Upper lobe of right lung (tissue), 1 donor: ENCODE measurements around the gene FAM227A. TPM values are rescaled to one million over a fixed set of nuclear protein-coding genes. Genes with fewer than 3 reads are reported as not detected.

Source experiments
- ATAC-seq: fragments of 200-7000 bp; cut with Tn5 transposase; one replicate; pipeline ENCODE4 v1.9.1; 2020; ENCODE audit warnings: mild to moderate bottlenecking, moderate library complexity
- DNase-seq: peaks from one replicate; pipeline ENCODE4 v3.0.0-alpha.2; 2020
- H3K27ac ChIP-seq: fragments of 200-600 bp; one replicate; pipeline ENCODE4 v1.8.0; 2022
- H3K27me3 ChIP-seq: fragments of 200-600 bp; one replicate; pipeline ENCODE4 v1.8.0; 2022; ENCODE audit warnings: mild to moderate bottlenecking
- H3K36me3 ChIP-seq: fragments of 200-600 bp; one replicate; pipeline ENCODE4 v1.8.0; 2022
- H3K4me1 ChIP-seq: fragments of 200-600 bp; one replicate; pipeline ENCODE4 v1.8.0; 2022
- H3K4me3 ChIP-seq: fragments of 200-600 bp; one replicate; pipeline ENCODE4 v1.8.0; 2022; ENCODE audit warnings: mild to moderate bottlenecking
- H3K9me3 ChIP-seq: fragments of 200-600 bp; one replicate; pipeline ENCODE4 v1.8.0; 2022
- intact Hi-C: fragments of 100-400 bp; cut with DNase I; formaldehyde crosslinking; loops from one replicate; pipeline ENCODE4 v1.11.0; 2022
- total RNA-seq: library from RNA; stranded (reverse); fragmentation: NEBNext Ultra II Directional; extraction: Animal tissue kit (Norgen Biotek cat#: 25700); gene quantifications from one replicate; pipeline ENCODE4 v1.2.1, GENCODE V29; 2021
- TF ChIP-seq, protein P1 (sequence below): fragments of 200-600 bp; IDR thresholded peaks from one replicate; pipeline ENCODE4 v1.8.0; 2022; ENCODE audit warnings: antibody characterized with exemption
- donor health status: DM: no; HTN: yes; CAD: no; lungs with severe emphysema.

The FAM227A gene
- total RNA-seq, 1 donor from 2014 or later: 0.98 TPM

DNA sequence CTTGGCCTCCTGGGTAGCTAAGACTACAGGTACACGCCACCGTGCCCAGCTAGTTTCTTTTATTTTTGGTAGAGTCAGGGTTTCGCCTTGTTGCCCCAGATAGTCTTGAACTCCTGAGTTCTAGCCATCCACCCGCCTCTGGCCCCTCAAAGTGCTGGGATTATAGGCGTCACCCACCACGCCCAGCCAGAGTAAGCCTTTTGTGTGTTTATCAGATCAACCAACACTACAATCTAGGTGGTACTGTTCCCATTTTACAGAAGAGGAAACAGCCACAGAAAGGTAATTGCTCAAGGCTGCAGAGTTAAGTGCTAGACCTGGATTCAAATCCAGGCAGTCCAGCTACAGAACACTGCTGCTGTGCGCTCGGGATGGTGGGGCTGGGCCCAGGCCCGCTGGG, 28.7 kb upstream of the FAM227A start:
- ATAC-seq: no peak
- Histone ChIP-seq H3K27me3 (no peaks in the 10 kb centered on the region), H3K36me3 (peaks cover 66% of the 10 kb centered on the region), H3K9me3 (no peaks in the 10 kb centered on the region), H3K27ac (no peak overlapping the region), H3K4me3 (no peak overlapping the region), H3K4me1 (peaks cover 7% of the 10 kb centered on the region)
- intact Hi-C loops: no loop called here
- TF ChIP-seq, protein P1, sequence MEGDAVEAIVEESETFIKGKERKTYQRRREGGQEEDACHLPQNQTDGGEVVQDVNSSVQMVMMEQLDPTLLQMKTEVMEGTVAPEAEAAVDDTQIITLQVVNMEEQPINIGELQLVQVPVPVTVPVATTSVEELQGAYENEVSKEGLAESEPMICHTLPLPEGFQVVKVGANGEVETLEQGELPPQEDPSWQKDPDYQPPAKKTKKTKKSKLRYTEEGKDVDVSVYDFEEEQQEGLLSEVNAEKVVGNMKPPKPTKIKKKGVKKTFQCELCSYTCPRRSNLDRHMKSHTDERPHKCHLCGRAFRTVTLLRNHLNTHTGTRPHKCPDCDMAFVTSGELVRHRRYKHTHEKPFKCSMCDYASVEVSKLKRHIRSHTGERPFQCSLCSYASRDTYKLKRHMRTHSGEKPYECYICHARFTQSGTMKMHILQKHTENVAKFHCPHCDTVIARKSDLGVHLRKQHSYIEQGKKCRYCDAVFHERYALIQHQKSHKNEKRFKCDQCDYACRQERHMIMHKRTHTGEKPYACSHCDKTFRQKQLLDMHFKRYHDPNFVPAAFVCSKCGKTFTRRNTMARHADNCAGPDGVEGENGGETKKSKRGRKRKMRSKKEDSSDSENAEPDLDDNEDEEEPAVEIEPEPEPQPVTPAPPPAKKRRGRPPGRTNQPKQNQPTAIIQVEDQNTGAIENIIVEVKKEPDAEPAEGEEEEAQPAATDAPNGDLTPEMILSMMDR: no peak
- no peak for DNase-seq

DNA sequence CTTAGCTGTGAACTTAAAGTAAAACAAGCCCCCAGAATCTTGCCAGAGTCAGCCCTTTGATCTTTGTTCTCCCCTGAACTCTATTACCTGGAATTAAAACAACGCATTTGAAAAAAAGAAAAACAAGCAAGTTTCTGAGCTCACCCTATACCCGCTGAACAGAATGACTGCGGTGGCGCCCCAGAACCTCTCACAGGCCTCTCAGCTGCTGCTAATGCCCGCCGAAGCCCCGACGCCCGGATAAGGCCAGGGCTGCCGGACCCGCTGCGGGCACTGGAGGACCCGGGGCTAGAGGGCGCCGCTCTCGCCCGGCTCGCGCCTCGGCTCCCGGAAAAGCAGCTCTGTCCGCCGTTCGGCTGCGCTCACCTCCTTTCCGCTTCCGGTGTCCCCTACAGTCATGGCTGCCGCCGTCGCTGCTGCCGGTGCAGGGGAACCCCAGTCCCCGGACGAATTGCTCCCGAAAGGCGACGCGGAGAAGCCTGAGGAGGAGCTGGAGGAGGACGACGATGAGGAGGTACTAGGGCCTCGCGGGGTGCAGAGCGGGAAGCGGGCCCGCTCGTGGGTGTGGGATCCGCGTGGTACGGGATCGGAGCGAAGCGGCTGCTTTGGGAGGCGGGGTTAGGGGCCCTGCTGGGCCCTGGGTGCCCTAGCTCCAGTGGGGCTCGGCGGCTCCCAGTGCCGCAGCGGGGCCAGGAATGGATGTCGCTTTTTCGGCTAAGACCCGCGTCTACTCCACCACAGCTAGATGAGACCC, 25.6 kb upstream of the FAM227A start, which contains the start of gene TOMM22:
Gene TOMM22, plus strand, starts transcription at position 376 of the 754 bp plus-strand sequence. Its CDS starts 22 bp downstream, at position 398.
- peak within 1 kb of the TSS; percentile 83 for H3K27ac ChIP-seq
- intact Hi-C loops: no loop called here
- peaks cover 7% of the 10 kb centered on the region for H3K4me1 ChIP-seq
- no peaks in the 10 kb centered on the region for H3K9me3 ChIP-seq
- TF ChIP-seq, protein P1: peak; percentile 73
- DNase-seq (peak; percentile 95), ATAC-seq (peak; percentile 100)
- H3K27me3 ChIP-seq: no peaks in the 10 kb centered on the region
- peaks cover 38% of the 10 kb centered on the region for H3K36me3 ChIP-seq
- peak within 1 kb of the TSS; percentile 92 for H3K4me3 ChIP-seq

DNA sequence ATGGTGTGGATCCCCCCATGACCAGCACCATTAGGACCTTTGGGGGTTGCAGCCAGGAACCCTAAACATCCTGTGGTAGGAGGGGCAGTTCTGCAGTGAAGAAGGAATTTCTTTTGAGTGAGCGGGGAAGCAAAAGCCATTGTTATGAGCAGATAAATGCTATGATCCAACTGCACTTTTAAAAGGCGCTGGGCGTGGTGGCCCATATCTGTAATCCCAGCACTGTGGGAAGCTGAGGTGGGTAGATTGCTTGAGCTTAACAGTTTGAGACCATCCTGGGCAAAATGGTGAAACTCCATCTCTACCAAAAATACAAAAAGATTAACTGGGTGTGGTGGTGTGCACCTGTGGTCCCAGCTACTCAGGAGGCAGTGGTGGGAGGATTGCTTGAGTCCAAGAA, 19.6 kb upstream of the FAM227A start:
- ATAC-seq (no peak), DNase-seq (no peak)
- intact Hi-C loops: no loop called here

DNA sequence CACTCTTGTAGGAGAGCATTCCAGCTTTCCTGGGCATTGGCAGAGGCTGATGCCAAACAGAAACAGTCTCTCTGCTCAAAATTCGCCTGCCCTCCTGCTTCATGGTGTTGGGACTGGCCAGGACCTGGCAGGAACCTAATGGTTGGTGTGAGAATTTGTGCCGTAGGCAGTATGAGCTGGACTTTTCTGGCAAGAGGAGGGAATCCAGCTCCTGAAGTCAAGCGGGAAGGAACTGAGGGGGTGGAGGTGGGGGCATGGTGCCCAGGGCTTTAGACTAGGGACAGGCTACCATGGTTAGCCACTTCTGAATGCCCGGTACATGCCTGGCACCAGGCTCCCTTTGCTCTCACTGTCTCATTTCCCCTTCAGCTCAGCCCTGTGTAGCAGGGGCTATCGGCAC, 18.7 kb upstream of the FAM227A start:
- peaks cover 29% of the 10 kb centered on the region for H3K36me3 ChIP-seq
- H3K27ac ChIP-seq: no peak overlapping the region
- DNase-seq (no peak), ATAC-seq (no peak)
- no peak overlapping the region for H3K4me3 ChIP-seq
- no peaks in the 10 kb centered on the region for H3K27me3 ChIP-seq
- no peaks in the 10 kb centered on the region for H3K9me3 ChIP-seq
- TF ChIP-seq, protein P1: no peak
- intact Hi-C loops: no loop called here
- H3K4me1 ChIP-seq: no peaks in the 10 kb centered on the region

More for the DNA sequence above, 19.6 kb upstream of the FAM227A start:
- H3K27me3 ChIP-seq: no peaks in the 10 kb centered on the region
- H3K4me3 ChIP-seq: no peak overlapping the region
- no peak overlapping the region for H3K27ac ChIP-seq
- TF ChIP-seq, protein P1: no peak
- no peaks in the 10 kb centered on the region for H3K4me1 ChIP-seq
- no peaks in the 10 kb centered on the region for H3K9me3 ChIP-seq
- H3K36me3 ChIP-seq: peaks cover 27% of the 10 kb centered on the region

DNA sequence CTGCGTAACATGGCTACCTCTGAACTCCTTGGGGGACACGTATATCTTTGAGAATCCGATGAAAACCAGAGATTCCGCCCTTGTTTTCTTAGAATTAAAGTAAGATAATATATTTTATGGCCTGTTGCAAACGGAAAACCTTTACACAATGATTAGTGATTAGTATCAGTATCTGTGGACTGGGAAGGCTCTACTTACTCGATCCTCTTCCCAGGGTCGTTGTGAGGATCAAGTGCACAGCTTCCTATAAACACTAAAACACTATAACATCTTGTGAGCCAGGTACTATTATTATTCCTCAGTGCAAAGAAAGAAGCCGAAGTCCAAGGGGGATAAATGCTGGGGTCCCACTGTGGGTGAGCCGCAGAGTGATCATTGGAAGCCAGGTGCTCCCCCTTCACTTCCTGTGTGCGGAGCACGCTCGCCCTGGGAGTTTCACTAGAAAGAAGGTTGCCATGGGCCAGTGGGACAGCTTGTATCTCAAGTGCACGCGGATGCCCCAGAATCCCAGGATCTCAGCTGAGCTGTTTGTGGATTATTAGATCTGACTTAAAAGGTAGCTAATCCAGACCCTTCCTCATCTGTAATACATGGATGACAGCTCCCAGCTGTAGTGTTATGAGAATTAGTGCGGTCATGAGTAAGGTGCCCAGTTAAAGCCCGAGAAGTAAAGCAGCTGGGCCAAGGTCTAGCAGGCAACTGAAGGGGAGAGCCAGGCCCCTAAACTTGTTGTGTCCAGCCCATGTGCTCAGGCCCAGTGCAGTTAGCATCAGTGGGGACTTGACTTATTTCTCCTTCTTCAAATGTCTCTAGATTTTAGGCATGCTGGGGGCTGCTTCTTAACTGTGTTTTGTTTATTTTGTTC, 1.1 kb upstream of the FAM227A start:
- DNase-seq (no peak), ATAC-seq (no peak)
- TF ChIP-seq, protein P1: no peak
- Histone ChIP-seq H3K9me3 (no peaks in the 10 kb centered on the region), H3K27ac (peak overlapping the region; percentile 98), H3K4me1 (peaks cover 11% of the 10 kb centered on the region), H3K36me3 (peaks cover 6% of the 10 kb centered on the region), H3K27me3 (no peaks in the 10 kb centered on the region), H3K4me3 (peak overlapping the region; percentile 95)
- intact Hi-C loops: no loop called here
